Colon (tissue), 2 donors: Measurements from ENCODE around the gene CDC42EP4.

Source experiments
- FAIRE-seq: peaks from 2 replicates; lab custom pipeline; 2012; peaks lifted over from hg19 to GRCh38; lab: Jason Lieb, UNC
- donor health status: control.
- donor health status: control.

The CDC42EP4 gene

DNA sequence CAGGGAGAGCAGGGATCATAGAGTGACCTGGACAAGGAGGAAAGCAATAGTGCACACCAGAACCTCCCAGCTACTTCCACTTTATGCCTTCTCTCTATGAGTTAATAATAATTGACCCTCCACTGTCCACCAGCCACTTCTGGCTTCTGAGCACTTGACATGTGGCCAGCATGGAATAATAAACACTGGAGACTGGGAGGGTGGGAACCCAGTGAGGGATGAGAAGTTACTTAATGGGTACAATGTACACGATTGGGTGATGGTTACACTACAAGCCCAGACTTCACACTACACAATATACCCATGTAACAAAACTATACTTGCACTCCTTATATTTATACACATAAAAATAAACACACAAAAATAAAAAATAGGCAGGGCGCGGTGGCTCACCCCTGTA lies 11.4 kb downstream of the CDC42EP4 start:
- FAIRE-seq = no peak

DNA sequence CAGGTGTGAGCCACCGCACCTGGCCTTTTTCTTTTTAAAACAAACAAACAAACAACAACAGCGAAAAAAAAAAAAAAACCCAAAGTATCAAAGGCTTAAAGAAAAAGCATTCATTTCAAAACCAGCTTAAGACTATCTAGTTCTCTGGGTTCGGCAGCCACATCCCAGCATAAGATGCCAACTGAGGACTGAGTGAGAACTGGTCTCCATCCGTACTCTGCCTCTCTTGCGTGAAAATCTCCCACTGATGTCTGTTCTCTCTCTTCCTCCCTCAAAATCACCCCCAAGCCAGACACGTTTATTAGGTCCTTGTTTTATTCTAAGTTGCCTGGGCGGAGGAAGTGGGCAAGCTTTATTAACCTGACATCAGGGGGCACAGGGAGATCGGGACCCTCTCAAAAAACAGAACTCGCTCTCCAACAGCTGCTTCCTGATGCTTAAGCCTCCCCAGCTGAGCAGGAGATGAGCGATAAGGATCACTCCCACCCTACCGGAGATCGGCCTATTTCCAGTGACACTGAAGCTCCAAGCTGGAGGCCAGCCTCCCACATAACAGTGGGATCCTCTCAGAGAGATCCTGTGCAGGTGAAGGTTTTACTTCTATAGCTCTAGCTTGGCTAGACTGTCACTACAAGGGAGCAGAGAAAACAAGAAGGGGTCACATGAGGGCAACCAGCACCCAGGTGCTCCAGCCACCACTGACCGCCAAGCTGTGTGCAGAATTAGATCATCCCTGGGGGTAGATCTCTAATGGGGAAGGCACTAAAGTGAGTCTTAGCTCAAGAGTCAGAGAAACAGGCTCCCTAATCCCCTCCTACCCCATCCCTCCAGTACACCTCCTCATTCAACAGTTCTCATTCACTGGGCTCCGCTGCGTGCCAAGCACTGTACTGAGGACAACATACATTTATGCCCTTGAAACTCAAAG lies 13.6 kb downstream of the CDC42EP4 start:
- no peak for FAIRE-seq

DNA sequence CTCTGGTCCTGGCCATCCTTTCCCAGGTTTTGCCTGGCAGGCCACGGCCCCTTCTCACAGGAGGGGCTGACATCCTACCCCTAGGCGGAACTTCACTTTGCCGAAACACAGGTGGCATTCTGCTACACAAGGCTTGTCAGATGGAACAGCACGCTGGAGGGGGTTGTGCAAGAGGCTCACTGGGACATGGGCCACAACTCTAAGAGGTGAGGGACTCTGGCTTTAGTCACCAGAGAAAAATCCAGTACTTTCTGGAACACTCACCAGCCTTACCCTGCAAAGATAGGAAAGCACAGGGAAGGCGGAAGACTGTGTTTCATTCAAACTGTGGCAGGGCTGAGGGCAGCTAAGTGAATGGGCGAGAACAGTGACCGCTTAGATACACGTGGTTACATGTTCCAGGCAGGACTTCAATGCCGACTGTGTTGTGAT lies 18.3 kb downstream of the CDC42EP4 start:
- FAIRE-seq = no peak

DNA sequence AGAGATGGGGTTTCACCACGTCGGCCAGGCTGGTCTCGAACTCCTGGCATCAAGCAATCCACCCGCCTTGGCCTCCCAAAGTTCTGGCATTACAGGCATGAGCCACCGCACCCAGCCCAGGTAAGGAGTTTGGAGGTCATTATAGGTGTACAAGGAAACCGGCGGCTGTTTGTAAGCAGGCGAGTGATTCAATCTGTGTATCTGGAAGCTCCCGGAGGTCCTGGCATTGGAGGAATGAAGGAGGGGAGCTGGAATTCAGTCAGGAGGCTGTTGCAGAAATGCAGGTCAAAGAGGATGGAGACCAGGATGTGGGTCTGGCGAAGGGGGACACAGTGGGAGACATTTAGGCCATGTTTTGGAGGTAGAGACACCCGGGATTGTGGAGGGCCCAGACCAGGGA lies 18.8 kb downstream of the CDC42EP4 start:
- FAIRE-seq = no peak

DNA sequence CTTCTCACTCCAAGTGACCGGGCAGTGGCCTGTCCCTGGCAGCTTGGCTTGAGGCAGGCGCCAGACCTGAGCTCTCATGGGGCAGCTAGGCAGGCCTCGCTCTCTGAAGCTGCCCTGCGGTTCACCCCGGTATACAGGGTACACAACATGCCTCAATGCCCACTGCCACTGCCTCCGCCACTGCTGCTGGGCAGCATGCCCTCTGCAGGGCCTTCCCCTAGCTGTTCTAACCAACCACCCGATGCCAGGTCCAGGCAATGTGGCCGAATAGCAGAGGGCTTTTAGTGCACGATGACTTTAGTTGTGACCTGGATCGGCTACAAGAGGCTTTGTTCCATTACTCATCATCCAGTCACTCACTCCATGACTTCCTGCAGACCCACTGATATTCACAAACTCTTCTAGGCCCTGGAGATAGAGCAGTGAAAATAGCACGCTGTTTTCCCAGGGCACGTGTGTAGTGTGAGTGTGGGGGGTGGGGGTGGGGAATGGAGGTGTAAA lies 19.7 kb downstream of the CDC42EP4 start:
- no peak for FAIRE-seq

DNA sequence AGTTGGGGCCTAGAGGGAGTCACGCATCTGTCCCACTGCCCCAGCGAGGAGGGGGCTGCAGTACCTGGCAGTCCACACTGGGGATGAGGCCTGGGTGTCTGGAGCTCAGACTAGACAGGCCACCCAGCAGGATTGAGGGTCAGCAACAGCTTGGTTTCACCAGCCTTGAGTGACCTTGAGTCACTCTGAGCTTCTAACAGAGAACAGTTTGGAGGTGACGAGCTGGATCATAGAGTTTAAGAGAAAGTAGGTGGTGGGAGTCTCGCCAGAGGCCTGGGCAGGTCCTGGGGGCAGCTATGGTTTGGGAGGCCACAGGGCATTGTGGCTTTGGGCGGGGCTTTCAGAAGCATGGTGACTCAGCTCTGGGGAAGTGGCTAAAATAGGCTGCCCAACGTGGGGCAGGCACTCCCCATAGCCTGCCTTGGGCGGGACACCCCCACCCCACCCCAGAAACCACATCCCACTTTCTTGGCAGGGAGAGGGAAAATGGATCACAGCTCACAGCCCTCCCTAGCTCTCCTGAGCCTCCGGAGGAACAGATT lies 20.5 kb downstream of the CDC42EP4 start:
- FAIRE-seq = no peak

DNA sequence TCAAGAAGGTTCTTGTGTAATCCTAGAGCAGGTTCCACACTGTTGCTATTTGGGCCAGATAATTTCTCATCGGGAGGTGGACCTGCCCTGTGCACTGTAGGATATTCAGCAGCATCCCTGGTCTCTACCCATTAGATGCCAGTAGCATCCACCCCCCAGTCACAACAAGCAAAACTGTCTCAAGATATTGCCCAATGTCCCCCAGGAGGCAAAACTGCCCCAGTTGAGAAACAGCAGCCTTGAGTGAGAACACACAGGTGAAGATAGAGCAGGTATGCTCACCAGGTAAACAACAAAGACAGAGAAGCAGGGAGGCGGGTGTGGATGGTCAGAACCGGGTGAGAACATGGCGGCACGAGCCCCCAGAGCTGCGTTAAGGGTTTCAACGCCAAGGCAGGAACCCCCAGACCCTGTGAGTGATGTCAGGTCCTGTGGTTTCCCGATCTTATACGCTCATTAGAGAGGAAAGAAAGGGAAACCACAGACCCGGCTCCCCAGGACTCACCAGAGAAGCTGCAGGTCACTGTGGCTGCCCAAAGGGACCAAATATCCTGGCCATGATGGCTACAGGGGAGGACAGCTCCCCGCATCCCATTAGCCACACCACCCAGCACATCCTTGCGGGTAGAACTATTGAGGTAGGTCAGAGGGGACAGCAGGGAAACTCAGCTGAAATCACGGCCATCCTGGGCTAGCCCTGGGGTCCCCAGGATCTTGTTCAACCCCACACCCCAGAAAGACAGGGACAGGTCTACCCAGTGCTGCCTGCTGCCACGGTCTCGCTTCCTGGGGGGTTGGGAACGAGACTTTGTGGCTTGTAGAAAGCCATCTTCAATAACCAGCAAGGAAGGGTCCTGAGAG lies 21.2 kb downstream of the CDC42EP4 start:
- FAIRE-seq = no peak

DNA sequence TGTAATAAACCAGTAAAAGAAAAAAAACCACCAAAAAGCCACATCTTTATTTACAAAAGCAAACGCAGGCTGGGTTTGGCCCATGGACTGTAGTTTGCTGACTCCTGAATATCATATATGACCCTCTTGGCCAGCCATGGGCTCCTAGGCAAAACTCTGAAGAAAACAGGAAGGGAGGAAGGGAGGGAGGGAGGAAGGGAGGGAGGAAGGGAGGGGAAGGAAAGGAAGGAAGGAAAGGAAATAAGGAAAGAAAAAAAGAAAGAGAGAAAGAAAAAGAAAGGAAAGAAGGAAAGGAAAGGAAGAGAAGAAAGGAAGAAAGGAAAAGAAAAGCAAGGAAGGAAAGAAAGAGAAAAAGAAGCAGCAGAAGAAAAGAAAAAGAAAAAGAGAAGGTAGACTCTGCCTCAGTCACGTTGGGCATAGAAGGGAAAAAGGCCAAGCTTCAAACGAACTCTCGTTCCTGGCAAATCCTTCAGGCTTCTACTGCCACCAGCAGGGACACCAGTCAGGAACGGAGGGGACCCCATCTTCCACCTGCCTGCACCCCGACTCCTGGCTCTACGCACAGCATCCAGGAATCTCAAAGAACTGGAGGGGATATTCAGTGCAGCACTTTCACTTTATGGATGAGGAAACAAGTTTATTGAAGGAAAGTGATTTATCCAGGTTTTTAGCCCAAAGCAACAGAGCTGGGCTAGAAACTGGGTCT lies 22.1 kb downstream of the CDC42EP4 start:
- FAIRE-seq = no peak

DNA sequence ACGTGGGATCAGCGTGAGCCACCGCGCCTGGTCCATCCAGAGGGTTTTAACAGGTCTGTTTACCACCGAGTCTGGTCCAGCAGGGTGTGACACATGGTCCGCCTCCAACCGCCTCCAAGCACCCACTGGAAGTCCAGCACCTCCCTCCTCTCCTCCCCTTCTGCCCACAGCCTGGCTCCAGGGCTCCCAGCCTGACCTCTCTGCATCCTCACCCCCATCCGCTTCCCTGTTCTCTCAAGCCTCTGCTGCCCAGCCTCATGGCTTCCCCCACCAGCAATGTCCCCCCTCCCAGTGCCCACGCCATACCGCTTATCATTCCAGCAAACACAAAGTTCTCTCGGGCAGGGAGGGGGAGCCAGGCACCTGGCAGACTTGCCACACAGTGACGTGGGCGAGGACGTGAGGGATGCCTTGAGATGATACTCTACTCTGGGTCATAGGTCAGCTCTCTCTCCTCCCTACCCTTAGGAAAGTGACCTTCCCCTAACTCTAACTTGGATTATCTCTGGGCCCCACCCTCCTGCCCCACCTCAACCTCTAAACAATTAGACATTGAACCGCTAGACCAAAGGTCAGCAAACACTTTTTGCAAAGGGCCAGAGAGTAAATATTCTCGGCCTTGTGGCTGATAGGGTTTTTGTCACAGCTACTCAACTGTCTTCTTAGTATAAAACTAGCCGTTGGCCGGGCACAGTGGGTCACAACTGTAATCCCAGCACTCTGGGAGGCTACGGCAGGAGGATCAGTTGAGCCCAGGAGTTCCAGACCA lies 23.1 kb downstream of the CDC42EP4 start:
- FAIRE-seq = no peak

DNA sequence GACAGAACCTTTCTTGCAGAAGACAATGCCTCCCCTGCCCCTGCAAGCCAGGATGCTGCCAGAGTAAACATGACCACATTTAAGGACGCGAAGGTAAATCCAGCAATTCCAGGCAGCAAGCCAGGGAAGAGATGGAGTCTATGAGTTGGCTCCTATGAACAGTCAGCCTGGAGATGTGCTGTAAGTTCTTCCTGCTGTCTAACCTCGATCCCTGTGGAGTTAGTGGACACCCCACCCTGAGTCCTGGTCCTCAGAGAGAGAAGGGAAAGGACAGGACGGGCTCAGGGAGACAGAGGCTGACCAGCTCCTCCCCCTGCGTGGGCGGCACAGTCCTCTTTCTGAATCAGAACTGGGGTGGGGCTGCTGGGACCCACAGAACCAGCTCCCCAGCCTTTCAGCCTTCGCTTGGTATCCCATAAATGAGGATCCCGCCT lies 24.9 kb downstream of the CDC42EP4 start:
- no peak for FAIRE-seq

DNA sequence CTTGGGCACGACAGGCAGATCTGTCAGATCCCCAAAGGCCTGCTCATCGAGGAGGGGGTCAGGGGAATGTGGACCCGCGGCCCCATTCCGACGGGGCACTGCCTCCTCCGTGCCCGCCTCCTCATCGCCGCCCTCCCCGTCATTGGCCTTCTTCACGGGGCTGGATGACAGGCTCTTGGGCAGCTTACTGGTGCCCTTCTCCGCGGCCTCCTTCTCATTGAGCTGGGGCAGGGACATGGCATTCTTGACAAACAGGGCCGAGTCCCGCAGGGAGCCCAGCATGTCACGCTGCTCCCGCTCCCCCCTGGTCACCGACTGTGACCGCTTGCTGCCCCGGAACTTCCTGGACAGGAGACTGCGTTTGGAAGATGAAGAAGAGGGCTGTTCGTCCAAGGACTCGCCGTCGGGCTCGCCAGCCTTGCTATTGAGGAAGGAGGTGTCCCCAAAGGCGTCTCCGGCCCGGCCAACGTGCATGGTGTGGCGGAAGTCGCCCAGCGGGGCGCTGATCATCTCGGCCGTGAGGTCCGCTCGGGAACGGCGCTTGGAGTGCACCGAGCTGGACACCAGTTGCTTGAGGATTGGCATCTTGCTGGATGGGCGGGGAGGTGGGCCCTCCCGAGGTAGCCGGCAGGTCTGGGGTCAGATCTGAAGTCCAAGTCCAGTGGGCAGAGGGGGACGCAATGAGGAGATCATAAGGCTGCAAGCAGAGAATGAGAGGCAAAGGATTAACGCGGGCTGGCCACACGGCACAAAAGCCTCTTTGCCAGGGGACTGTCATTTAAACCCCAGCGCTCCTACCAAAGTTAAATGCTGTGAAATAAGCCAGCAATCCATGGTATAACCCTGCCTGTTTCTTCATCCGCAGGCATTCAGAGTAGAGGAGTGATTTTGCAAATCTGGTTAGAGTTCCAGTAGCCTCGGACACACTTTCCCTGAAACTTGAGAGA lies 25.6 kb downstream of the CDC42EP4 start:
- FAIRE-seq = no peak

DNA sequence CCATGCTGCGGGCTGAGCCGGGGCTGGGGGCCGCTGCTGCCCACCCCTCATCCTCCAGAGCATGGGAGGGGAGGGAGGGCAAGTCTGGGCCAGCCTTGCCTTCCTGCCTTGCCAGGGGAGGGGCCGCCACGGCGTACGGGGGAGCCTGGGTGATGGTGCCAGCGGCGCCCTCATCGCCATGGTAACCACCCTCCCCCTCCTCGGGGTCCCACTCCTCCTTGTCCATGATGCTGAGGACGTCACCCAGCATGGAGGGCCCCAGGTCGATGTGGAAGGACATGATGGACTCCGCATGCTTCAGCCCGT lies 26.2 kb downstream of the CDC42EP4 start:
- FAIRE-seq = no peak

DNA sequence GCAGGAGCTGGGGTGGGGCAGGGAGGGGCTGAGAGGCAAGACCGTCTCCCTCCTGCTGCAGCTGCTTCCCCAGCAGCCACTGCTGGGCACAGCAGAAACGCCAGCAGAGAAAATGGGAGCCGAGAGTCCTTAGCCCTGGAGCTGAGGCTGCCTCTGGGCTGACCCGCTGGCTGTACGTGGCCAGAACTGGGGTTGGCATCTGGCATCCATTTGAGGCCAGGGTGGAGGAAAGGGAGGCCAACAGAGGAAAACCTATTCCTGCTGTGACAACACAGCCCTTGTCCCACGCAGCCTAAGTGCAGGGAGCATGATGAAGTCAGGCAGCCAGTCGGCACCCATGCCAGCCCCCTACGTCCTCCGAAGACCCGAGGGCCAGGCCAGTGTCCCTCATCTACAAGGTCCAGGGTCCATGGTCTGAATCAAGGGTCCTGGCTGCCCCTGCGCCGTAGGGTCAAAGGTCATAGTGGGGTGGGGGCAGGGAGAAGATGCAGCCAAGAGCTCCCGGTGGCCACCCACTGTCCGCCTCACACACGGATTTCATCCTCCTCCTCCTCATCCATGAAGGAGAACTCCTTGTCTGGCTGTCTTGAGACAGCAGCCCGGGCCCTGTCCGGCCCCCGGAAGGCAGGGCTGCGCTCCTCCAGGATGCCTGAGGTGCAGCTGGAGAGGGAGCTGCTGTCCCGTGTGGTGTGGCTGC lies 26.7 kb downstream of the CDC42EP4 start:
- FAIRE-seq = no peak

DNA sequence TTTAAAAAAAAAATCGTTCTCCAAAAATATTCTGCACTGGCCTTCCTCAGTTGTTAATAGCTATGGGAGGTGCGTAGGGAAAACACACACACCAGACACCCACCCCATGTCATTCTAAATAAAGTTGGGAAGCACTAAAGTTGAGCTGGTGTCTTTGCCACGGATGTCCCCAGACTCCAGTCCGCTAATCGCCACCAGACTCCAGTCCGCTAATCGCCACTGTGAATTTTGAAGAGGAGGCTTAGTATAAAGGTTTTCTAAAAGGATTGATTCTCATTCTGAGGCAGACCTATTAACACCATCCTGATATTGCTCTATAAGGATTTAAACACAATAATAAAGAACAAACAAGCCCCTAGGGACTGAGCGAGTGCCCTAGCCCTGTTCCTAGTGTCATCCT lies 27.4 kb downstream of the CDC42EP4 start:
- FAIRE-seq = no peak

DNA sequence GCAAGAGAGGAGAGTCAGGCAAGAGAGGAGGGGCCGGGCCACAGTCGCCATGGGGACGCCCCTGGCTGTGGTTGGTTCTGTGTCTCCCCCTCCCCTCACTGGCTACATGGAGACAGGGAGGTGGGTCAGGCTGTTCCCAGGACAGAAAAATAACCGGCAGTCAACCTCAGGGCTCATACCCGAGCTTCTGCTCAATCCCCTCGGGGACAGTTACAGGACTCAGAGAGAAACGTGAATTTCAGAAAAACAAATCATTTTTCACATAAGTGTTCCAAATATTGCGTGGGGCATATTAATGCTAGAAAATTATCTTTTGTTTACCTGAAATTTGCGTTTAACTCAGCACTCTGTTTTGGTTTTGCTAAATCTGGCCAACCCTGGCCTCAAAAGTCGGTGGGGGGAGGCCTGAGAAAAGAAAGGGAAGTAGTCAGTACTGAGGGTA lies 27.9 kb downstream of the CDC42EP4 start:
- FAIRE-seq = no peak

DNA sequence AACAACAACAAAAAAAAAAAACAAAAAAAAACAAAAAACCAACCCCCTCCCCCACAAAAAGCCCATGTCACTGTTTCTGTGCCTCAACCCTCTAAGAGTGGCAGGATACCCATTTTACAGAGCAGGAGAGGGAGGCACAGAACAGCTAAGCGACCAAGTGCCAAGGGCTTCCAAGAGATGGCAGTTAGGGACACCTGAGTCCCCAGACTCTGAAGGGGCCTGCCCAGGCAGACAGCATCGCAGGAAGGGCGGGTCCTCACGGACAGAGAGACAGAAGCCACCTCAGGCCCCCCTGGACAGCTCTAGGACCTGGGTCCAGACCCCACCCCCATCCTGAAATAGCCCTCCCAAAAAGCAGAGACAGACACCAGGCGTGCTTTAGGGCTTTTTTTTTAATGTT lies 28.6 kb downstream of the CDC42EP4 start:
- FAIRE-seq = no peak

DNA sequence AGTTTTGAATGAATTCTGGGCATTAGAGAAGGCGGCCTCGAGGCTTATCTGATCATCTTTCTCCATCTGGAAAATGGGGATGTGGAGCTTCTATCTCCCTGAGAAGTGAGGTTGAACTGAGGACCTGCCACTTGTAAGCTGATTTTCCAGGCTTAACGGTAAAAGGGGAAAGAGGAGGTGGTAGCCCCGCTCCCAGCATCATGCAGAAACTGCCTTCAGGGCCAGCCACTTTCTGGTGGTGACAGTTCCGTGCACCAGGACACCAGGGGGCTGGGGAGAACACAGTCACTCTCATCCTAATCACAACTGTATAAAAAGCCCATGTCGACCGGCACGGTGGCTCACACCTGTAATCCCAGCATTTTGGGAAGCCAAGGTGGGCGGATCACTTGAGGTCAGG lies 29.2 kb downstream of the CDC42EP4 start:
- no peak for FAIRE-seq

DNA sequence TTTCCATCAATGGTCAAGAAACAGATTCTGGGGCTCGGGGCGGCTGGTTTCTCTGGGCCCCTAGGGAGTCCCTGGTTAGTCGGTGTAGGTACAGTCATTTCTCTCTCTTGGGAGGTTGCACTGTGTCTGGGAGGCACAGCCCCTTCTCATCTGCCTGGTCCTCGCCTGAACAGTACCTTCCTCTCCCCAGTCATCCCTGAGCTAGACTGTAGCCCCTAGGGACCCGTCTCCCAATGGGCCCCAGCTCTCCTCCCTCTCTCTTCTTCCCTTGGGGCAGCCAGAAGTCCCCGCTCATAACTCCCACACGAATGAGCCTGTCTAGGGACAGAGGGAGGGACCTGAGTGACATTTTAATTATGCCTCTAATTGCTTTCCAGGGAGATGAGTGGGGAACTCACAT lies 29.9 kb downstream of the CDC42EP4 start:
- FAIRE-seq = no peak

DNA sequence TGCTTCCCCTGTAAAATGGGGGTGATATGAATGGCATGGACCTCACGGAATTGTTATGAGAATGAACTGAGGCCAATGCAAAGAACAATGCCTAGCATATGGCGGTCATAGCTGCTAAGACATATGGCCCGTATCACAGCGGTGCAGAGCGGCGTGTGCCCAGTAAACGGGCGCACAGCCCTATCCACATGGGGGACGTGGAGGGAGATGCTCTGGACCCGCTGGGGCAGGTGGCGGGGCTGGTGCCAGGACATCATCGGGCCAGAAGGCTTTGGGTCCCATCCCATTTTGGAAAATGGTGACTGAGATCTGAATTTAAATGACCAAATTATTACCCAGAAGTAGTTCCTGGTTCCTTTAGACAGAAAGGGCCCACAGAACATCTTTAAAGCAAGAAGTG lies 31.6 kb downstream of the CDC42EP4 start:
- no peak for FAIRE-seq

DNA sequence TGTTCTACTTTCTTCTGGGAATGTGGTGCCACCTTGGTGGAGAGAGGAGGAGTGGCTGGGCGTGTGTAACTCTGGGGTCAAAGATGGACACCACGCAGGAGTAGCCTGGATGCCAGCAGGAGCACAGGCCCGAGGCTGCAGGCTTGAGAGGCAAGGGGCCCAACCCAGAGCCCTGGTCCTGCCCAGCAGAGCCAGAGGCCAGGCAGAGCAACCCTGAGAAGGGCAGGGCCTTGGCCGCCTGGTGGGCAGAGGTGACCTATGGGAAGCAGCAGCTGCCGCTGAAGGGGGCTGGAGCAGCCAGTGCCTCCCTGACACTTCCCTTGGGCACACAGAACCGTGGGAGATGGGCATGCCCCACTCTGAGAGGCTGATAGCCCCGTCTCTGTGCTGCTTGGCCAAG lies 32.1 kb downstream of the CDC42EP4 start:
- FAIRE-seq = no peak
